Measurements from ENCODE around the gene LTO1.
"Not testable (repeated sequence)": the region's sequence is repeated elsewhere in the genome, so short reads cannot be mapped to it uniquely, and the experiment has no call there.

LTO1 gene

GRCh38 chr11:69630017-69630416, 45.1 kb downstream of the LTO1 start:
- no peak for DNase-seq

DNA sequence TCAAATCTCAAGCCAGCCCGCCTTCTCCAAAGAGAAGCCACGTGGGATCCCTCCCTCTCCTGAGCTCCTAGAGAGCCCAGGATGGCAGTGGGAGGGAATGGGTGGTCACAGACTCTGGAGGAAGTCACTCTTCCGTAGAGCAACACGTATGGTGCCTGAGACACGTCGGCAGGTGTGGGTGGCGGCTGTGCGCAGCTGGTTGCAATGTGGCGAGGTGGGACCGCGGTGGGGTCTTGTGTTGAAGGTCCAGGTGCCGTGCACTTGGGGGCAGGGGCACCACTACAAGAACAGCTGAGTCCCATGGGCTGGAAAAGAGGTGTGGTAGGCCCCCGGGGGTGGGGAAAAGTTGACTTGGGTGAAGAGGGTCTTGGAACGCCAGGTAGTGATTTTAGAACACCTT, 47.6 kb downstream of the LTO1 start:
- DNase-seq, result no peak

GRCh38 chr11:69625476-69625875, 49.7 kb downstream of the LTO1 start:
- no peak for DNase-seq

- no peak for DNase-seq
Observed at GRCh38 chr11:69624293-69624692, 50.9 kb downstream of the LTO1 start.

- DNase-seq, result not testable (repeated sequence)
Observed at GRCh38 chr11:69622097-69622681, 53.0 kb downstream of the LTO1 start.

DNA sequence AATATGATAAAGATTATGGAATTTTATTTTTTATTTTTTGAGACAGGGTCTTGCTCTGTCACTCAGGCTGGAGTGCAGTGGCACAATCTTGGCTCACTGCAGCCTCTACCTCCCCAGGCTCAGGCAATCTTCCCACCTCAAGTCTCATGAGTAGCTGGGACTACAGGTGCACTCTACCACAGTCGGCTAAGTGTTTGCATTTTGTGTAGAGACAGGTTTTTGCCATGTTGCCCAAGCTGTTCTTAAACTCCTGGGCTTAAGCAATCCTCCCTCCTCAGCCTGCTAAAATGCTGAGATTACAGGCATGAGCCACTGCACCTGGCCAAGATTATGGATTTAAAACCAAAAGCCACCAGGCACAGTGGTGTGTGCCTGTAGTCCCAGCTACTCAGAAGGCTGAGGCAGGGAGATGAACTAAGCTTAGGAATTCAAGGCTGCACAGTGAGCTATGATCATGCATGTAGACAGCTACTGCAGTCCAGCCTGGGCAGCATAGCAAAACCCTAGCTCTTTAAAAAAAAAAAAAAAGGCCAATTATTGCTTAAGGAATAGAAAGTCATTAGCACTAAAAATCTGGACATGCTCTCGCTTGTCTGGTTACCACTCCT, 54.4 kb downstream of the LTO1 start:
- no peak for DNase-seq

GRCh38 chr11:69618237-69618636, 56.9 kb downstream of the LTO1 start:
- DNase-seq, result no peak

DNA sequence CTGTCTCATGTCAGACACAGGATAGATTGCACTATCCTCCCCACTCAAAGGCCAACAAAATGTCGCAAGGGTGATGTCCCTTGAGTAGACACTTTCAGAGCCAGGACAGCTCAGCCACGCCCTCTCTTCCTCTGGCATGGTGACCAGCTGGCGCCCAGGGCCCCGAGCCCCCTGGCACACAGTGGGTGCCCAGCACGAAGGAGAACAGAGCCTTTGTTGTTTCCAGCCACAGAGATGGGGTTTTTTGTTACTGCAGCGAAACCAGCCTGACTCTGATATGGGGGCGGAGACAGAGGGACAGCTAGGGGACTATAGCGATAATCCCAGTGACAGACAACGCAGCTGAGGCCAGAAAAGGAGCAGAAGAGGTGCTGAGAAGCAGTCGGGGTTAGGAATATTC, 57.5 kb downstream of the LTO1 start:
- DNase-seq, result no peak

DNA sequence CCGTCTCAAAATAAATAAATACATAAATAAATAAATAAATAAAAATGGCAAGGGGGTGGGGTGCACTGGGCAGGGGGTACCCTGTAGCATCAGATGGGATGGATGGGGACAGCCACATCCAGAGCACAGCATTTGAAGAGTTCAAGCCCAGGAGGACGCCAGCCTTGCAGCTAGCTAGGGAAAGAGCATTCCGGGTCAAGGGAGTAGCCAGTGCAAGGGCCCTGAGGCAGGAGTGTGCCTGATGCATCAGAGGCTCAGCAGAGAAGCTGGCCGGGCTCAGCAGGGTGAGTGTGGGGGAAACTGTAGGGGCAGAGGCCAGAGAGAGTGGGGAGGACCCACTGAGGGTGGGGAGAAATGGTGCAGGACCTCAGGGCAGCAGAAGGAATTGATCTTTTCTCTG, 57.9 kb downstream of the LTO1 start:
- DNase-seq, result no peak
